Gastrocnemius medialis (tissue), 4 donors: Measurements from ENCODE around the gene MMP14. TPM values are rescaled to one million over a fixed set of nuclear protein-coding genes. Genes with fewer than 3 reads are reported as not detected.

ENCODE experiments used
- ATAC-seq, 2 donors: fragments of 150-250 bp; one replicate each; pipeline ENCODE4 v1.9.1; 2016
- DNase-seq, 2 donors: peaks; one replicate each; pipeline ENCODE4 v3.0.0-alpha.2; 2019
- H3K27ac ChIP-seq, 4 donors: fragments of 200-600 bp; sonication (generic); 1 replicate in 1 of 4; 2 replicates in 3 of 4; pipeline ENCODE4 v1.5.1; 2016 to 2018; ENCODE audit warnings: mild to moderate bottlenecking in 2 of 4, moderate library complexity in 1 of 4
- H3K27me3 ChIP-seq, 3 donors: fragments of 200-600 bp; sonication (generic) in 2 of 3; 1 replicate in 1 of 3; 2 replicates in 2 of 3; pipeline versions ENCODE4 v1.5.1 to v1.6.0; 2016 to 2019; ENCODE audit warnings: mild to moderate bottlenecking in 1 of 3, moderate library complexity in 1 of 3
- H3K36me3 ChIP-seq, 2 donors: fragments of 200-600 bp; sonication (generic) in 1 of 2; one replicate each; pipeline ENCODE4 v1.5.1; 2017 to 2018
- H3K4me1 ChIP-seq, 2 donors: fragments of 200-600 bp; sonication (generic) in 1 of 2; one replicate each; pipeline ENCODE4 v1.5.1; 2016 to 2017; ENCODE audit warnings: mild to moderate bottlenecking in 2 of 2
- H3K4me3 ChIP-seq, 4 donors: fragments of 200-600 bp; sonication (generic) in 3 of 4; 1 replicate in 1 of 4; 2 replicates in 3 of 4; pipeline ENCODE4 v1.5.1; 2016 to 2019; ENCODE audit warnings: mild to moderate bottlenecking in 2 of 4
- H3K9me3 ChIP-seq, 3 donors: fragments of 200-600 bp; sonication (generic) in 2 of 3; 1 replicate in 1 of 3; 2 replicates in 2 of 3; pipeline ENCODE4 v1.5.1; 2016 to 2019
- POLR2A ChIP-seq, 2 donors: fragments of 450-650 bp; IDR thresholded peaks; one replicate each; pipeline ENCODE4 v1.6.1; 2017; ENCODE audit warnings: antibody characterized with exemption in 2 of 2, mild to moderate bottlenecking in 2 of 2, moderate library complexity in 2 of 2
- in situ Hi-C, 4 donors: fragments of 200-750 bp; cut with MboI; loops; one replicate each; pipeline versions ENCODE4 v1.15.0 to v1.8.0; 2017; ENCODE audit warnings: low sequenced_read_pairs in 4 of 4
- intact Hi-C: fragments of 100-400 bp; cut with DNase I; formaldehyde crosslinking; loops from one replicate; pipeline ENCODE4 v1.15.1; 2023; ENCODE audit warnings: low total_unique reads
- total RNA-seq, 4 donors: library from RNA; depleted of rRNA; stranded (reverse); fragments of >200 nt; gene quantifications; one replicate each; pipeline versions ENCODE4 v1.1.0 to v1.2.3, GENCODE V29; 2016
- TF ChIP-seq, protein P1 (sequence below), 5 experiments: fragments of 450-650 bp in 3 of 5; fragments of 200-600 bp in 2 of 5; sonication (generic) in 2 of 5; IDR thresholded peaks in 4 of 5; conservative IDR thresholded peaks in 1 of 5; 1 replicate in 4 of 5; 2 replicates in 1 of 5; pipeline ENCODE4 v1.5.1; 2016 to 2019; ENCODE audit warnings: antibody characterized with exemption in 5 of 5, mild to moderate bottlenecking in 3 of 5, moderate library complexity in 3 of 5

The MMP14 gene
- total RNA-seq, 4 donors from 2014 or later: 14.9 to 29.7 (median 20.8) TPM

DNA sequence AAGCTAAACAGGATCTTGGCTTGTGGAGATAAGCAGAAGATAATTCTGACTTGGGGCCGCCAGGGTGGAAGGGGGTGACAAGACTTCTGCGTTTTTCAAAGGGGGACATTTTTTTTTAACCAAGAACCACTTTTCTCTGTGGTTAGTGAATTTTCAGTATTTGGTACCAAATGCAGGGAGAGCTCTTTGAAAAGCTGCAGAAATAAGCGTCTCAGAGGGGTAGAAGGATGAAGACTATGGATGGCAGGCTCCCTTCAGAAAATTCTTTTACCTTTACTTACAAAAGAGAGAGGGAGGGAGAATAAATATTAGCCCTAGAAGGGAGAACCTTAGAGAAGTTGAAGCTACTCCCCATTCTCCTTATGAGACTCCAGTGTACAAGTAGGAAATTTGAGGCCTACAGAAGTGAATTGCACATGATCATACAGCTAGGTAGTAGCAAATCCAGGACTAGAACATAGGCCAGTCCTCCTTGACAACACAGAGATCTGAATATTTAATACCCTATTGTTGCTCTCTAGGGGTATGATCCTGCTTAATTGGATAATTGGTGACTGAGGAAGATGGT, 5.9 kb upstream of the MMP14 start:
- H3K27me3 ChIP-seq: no peaks in the 10 kb centered on the region
- TF ChIP-seq, protein P1, sequence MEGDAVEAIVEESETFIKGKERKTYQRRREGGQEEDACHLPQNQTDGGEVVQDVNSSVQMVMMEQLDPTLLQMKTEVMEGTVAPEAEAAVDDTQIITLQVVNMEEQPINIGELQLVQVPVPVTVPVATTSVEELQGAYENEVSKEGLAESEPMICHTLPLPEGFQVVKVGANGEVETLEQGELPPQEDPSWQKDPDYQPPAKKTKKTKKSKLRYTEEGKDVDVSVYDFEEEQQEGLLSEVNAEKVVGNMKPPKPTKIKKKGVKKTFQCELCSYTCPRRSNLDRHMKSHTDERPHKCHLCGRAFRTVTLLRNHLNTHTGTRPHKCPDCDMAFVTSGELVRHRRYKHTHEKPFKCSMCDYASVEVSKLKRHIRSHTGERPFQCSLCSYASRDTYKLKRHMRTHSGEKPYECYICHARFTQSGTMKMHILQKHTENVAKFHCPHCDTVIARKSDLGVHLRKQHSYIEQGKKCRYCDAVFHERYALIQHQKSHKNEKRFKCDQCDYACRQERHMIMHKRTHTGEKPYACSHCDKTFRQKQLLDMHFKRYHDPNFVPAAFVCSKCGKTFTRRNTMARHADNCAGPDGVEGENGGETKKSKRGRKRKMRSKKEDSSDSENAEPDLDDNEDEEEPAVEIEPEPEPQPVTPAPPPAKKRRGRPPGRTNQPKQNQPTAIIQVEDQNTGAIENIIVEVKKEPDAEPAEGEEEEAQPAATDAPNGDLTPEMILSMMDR (IDR thresholded peaks at IDR 0.05 in 4 of 5, conservative IDR thresholded peaks at IDR 0.05 in 1 of 5): no peak
- TF ChIP-seq POLR2A (IDR thresholded peaks at IDR 0.05): no peak
- peaks cover 0 to 22% of the 10 kb centered on the region in 2 donors for H3K36me3 ChIP-seq
- no peak for DNase-seq
- peak overlapping the region; percentile 74 to 97 (median 79) for H3K4me3 ChIP-seq
- H3K27ac ChIP-seq: peak overlapping the region; percentile 83 to 87 (median 86)
- intact Hi-C loops (no loop called here), in situ Hi-C loops (no loop called here)
- H3K4me1 ChIP-seq: peaks cover 7 to 9% of the 10 kb centered on the region in 2 donors
- H3K9me3 ChIP-seq: no peaks in the 10 kb centered on the region
- no peak for ATAC-seq

- Histone ChIP-seq H3K27me3 (peaks cover 9 to 12% (median 9%) of the 10 kb centered on the region in 3 donors), H3K4me3 (no peak overlapping the region), H3K4me1 (peaks cover 3 to 15% of the 10 kb centered on the region in 2 donors), H3K9me3 (no peaks in the 10 kb centered on the region), H3K27ac (peak overlapping the region in 2 of 4 donors; percentile 80 to 84), H3K36me3 (peaks cover 0 to 22% of the 10 kb centered on the region in 2 donors)
- TF ChIP-seq, protein P1 (IDR thresholded peaks at IDR 0.05 in 4 of 5, conservative IDR thresholded peaks at IDR 0.05 in 1 of 5): no peak
- no peak for TF ChIP-seq POLR2A (IDR thresholded peaks at IDR 0.05)
- intact Hi-C loops: loop anchor here (5.0 kb wide), 1 partner anchor 82 kb away; the partner anchor contains the start of gene RBM23
- in situ Hi-C loops: no loop called here
- DNase-seq (no peak), ATAC-seq (no peak)
These were observed 880 bp upstream of the MMP14 start for GRCh38 chr14:22835505-22835904.

GRCh38 chr14:22837114-22837749, 847 bp downstream of the MMP14 start:
- TF ChIP-seq POLR2A (IDR thresholded peaks at IDR 0.05): no peak
- TF ChIP-seq, protein P1 (IDR thresholded peaks at IDR 0.05 in 4 of 5, conservative IDR thresholded peaks at IDR 0.05 in 1 of 5): no peak
- peaks cover 0 to 22% of the 10 kb centered on the region in 2 donors for H3K36me3 ChIP-seq
- no peak for DNase-seq
- peak in 1 of 2 donors; percentile 41 for ATAC-seq
- peaks cover 0 to 11% of the 10 kb centered on the region in 2 donors for H3K4me1 ChIP-seq
- peak overlapping the region; percentile 71 to 78 (median 72) for H3K4me3 ChIP-seq
- intact Hi-C loops (loop anchor here (5.0 kb wide), 1 partner anchor 80 kb away; the partner anchor contains the start of gene RBM23), in situ Hi-C loops (no loop called here)
- peak overlapping the region; percentile 75 to 84 (median 80) for H3K27ac ChIP-seq
- peaks cover 9 to 12% (median 9%) of the 10 kb centered on the region in 3 donors for H3K27me3 ChIP-seq
- no peaks in the 10 kb centered on the region for H3K9me3 ChIP-seq

DNA sequence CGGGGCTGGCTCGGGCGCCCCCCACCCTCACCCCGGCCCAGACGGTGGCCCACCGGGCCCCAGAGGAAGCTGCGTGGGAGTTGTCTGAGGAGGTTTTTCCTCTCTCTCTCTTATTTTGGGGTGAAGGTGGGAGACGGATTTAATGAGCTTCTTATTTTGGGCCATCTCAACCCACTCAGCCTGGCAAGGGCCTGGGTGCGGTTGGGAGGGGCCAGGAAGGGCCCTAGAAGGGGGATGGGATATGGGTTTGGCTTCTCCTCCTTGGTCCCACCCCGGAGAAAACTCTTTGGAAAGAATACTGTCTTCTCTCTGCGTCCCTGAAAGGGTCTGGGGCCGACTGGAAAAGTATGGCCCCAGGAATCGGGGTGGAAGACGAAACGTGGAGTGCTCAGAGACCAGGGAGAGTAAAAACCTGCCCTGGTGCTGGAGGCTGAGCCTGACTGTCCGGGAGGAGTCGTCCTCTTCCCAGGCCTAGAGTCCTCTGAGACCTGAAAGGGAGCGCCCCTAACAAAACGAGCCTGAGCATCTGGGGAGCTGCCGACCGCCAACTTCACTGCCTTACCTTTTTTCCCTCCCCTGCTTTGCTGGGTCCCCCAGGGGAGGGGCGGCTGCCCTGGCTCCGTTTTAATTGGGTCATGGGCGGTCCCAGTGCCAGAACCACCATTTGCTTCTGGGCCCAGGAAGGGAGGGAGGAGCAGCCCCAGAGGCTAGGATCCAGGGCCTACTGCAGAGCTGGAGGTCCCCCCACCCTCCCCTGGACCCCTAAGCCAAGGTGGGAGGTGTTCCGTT, 1.6 kb downstream of the MMP14 start:
- ATAC-seq (peak; percentile 39 to 53), DNase-seq (peak; percentile 37 to 77)
- peaks cover 9 to 12% (median 9%) of the 10 kb centered on the region in 3 donors for H3K27me3 ChIP-seq
- peak overlapping the region; percentile 75 to 84 (median 80) for H3K27ac ChIP-seq
- TF ChIP-seq, protein P1 (IDR thresholded peaks at IDR 0.05 in 4 of 5, conservative IDR thresholded peaks at IDR 0.05 in 1 of 5): no peak
- TF ChIP-seq POLR2A (IDR thresholded peaks at IDR 0.05): peak in 1 of 2 donors; percentile 56
- peaks cover 0 to 11% of the 10 kb centered on the region in 2 donors for H3K4me1 ChIP-seq
- peak overlapping the region; percentile 71 to 78 (median 72) for H3K4me3 ChIP-seq
- peaks cover 0 to 20% of the 10 kb centered on the region in 2 donors for H3K36me3 ChIP-seq
- in situ Hi-C loops (no loop called here), intact Hi-C loops (loop anchor here (1.0 to 5.0 kb wide), 2 partner anchors 10 to 79 kb away; partner anchors contain the start of gene RBM23)
- no peaks in the 10 kb centered on the region for H3K9me3 ChIP-seq
